GM21526 (cell line): Measurements from ENCODE around the gene AGBL4.

Experiments
- ATAC-seq: cut with Tn5 transposase; IDR thresholded peaks from one replicate; pipeline ENCODE4 v1.9.1; 2021; ENCODE audit warnings: moderate library complexity; ENCODE audit not compliant: unreplicated experiment, low FRiP score

Gene AGBL4

DNA sequence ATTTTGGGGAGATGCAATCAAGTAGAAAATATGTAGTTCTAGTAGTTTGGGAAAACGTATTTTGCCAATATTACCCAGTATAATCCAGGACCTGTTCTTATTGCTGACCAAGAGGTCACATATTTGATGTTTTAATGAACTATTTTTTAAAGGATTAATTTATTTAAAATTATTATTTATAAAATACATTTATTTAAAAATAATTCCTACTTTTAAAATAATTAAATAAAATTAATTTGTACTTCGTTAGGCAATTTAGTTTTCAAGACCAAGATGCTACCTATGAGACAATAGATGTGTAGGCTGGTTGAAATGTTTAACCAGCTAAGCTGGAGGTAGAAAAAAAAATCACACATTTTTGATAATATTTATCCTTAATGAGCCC is 1106.7 kb downstream of the AGBL4 start:
- no peak for ATAC-seq

GRCh38 chr1:48916130-48917069 is 1107.4 kb downstream of the AGBL4 start:
- no peak for ATAC-seq

GRCh38 chr1:48908606-48909005 is 1115.1 kb downstream of the AGBL4 start:
- ATAC-seq, result no peak

DNA sequence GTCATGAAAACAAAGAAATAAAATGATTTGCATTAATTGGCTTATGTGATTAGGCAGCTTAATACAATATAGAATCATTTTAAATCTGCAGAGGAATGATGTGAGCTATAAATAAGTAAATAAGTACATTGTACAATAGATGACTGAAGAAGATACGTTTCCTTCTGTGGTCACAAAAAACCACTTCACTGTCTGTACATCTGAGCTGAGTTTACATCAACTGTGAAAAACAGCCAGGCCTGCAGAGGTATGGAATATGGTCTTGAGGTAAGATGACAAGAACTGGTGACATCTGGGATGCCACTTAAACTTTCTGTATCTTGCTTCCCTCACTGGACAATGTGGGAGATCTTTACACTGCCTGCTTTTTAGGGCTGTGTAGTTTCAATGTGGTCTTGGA is 1117.0 kb downstream of the AGBL4 start:
- no peak for ATAC-seq

GRCh38 chr1:48906164-48906563 is 1117.6 kb downstream of the AGBL4 start:
- ATAC-seq, result no peak

- ATAC-seq, result no peak
Observed at GRCh38 chr1:48903291-48903690, 1120.5 kb downstream of the AGBL4 start.

- no peak for ATAC-seq
Observed at GRCh38 chr1:48898894-48899293, 1124.9 kb downstream of the AGBL4 start.

- ATAC-seq, result no peak
Observed at GRCh38 chr1:48889615-48890014, 1134.1 kb downstream of the AGBL4 start.

GRCh38 chr1:48889082-48889481 is 1134.7 kb downstream of the AGBL4 start:
- no peak for ATAC-seq

DNA sequence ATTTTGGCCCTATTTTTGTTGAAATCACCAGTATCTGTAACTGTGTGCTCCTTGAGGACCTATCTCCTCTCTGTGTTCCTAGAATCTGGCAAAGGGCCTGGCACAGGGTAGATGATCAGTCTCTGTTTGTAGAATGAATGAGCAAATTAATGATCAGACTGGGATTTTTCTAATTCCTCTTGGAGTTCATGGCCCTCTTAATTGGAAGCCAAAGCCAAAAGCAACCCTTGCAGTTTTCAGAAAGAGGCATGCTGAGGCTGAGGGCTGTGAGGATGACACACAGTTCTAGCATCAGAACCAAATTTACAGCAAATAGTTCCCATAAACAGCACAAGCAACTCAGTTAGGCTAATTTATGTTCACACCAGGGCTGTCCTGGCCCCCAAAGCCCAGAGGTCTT is 1136.0 kb downstream of the AGBL4 start:
- ATAC-seq, result no peak

- no peak for ATAC-seq
Observed at GRCh38 chr1:48882020-48882419, 1141.7 kb downstream of the AGBL4 start.

- no peak for ATAC-seq
Observed at GRCh38 chr1:48878191-48878940, 1145.4 kb downstream of the AGBL4 start.

GRCh38 chr1:48876330-48876785 is 1147.4 kb downstream of the AGBL4 start:
- no peak for ATAC-seq

- ATAC-seq, result no peak
Observed at GRCh38 chr1:48875552-48876329, 1148.0 kb downstream of the AGBL4 start.

DNA sequence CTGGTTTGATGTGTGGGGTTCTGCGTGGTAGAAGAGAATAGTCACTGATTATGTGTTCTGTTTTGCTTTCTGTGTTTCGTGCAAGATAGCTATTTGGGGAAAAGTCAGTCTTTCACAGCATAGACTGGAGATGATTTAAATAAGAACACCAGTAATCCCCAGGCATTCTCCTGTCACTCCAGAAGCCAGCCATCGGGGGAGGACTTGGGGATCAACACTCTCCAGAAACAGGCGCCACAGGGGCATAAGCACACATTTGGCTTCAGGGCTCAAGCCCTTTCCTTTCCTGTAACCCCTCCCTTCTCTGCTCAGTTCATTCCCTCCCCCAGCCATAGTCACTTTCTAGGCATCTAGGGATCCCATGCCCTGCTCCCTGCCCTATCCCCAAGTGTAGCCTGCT is 1149.8 kb downstream of the AGBL4 start:
- ATAC-seq, result no peak

DNA sequence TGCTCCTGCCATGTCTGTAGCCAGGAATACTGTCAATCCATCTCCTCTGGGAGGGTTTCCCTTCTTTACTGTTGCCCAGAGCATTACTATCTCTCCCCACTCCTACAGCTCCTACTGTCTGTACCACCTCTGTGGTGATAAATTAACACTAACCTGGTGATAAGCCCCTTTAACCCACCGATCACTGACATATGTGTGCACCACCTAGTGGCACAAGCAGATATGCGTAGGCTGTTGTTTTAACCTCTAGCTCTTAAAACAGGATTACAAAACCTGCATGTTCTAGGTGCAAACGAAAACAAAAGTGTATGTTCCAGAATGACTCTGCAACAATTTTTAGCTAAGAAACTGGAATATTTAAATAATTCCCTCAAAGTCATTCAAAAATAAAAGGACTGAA is 1153.2 kb downstream of the AGBL4 start:
- peak; percentile 77 for ATAC-seq

GRCh38 chr1:48869116-48869893 is 1154.4 kb downstream of the AGBL4 start:
- no peak for ATAC-seq

DNA sequence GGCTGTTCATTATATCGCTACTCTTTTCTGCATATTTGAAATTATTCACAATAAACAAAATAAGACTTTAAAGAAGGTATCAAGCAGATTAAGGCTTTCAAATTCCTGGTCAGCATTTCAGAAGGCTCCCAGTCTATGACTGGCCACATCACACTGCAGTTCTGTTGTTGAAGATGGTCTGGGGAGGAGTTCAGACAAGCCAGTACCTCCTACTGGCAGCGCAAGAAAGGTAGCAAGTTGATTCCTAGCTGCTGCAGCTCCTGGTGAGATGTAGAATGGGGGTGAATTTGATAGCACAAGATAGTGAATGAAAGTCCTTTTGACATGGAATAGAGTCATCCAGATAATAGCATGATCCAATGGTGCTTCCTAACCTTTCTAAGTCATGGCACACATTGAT is 1158.8 kb downstream of the AGBL4 start:
- no peak for ATAC-seq

DNA sequence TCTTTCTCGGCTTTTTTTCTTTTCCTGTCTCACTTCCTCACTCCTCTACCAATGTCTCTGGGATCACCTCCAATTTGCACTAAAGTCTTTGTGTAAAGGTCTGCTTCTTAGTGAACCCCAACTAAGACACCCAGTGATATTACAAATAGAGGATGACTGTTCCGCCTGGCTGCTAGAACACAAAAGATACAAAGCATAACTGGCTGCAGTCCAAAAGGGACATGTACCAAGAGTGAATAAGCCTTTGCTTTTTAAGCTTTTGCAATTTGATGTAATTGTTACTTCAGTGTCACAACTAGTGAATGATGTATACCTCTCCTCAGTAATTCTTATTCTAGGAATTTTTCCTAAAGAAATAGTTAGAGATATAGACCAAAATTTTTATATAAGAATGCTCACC is 1164.3 kb downstream of the AGBL4 start:
- no peak for ATAC-seq
